Peyer's patch (tissue), 4 donors: ENCODE measurements around the gene USH1G. TPM values are rescaled to one million over a fixed set of nuclear protein-coding genes. Genes with fewer than 3 reads are reported as not detected.

Source experiments
- DNase-seq, 3 donors: peaks; one replicate each; pipeline ENCODE4 v3.0.0-alpha.2; 2017 to 2019
- H3K27ac ChIP-seq, 4 donors: fragments of 200-600 bp; sonication (generic); one replicate each; pipeline ENCODE4 v1.5.1; 2016 to 2019
- H3K27me3 ChIP-seq, 2 donors: fragments of 200-600 bp; sonication (generic); one replicate each; pipeline ENCODE4 v1.5.1; 2019
- H3K36me3 ChIP-seq, 3 donors: fragments of 200-600 bp; sonication (generic); one replicate each; pipeline ENCODE4 v1.5.1; 2016 to 2019
- H3K4me1 ChIP-seq, 4 donors: fragments of 200-600 bp; sonication (generic); one replicate each; pipeline ENCODE4 v1.5.1; 2016 to 2019
- H3K4me3 ChIP-seq, 4 donors: fragments of 200-600 bp; sonication (generic); 1 replicate in 3 of 4; 2 replicates in 1 of 4; pipeline ENCODE4 v1.5.1; 2016 to 2019; ENCODE audit warnings: mild to moderate bottlenecking in 1 of 4
- H3K9me3 ChIP-seq, 4 donors: fragments of 200-600 bp; sonication (generic); one replicate each; pipeline ENCODE4 v1.5.1; 2016 to 2019; ENCODE audit warnings: mild to moderate bottlenecking in 1 of 4
- POLR2A ChIP-seq, 2 donors: fragments of 450-650 bp; IDR thresholded peaks; one replicate each; pipeline ENCODE4 v1.5.1; 2017; ENCODE audit warnings: antibody characterized with exemption in 2 of 2, mild to moderate bottlenecking in 2 of 2, moderate library complexity in 2 of 2
- total RNA-seq, 4 donors: library from RNA; depleted of rRNA; stranded (reverse); fragments of >200 nt; gene quantifications; one replicate each; pipeline ENCODE4 v1.1.0, GENCODE V29; 2016
- TF ChIP-seq, protein P1 (sequence below), 6 experiments: fragments of 450-650 bp in 4 of 6; fragments of 200-600 bp in 2 of 6; sonication (generic) in 1 of 6; IDR thresholded peaks; one replicate each; pipeline ENCODE4 v1.5.1; 2017 to 2019; ENCODE audit warnings: antibody characterized with exemption in 6 of 6, mild to moderate bottlenecking in 3 of 6, moderate library complexity in 1 of 6

Gene USH1G
- total RNA-seq, 4 donors from 2014 or later, result 1.6 to 3.7 (median 2.3) TPM; not detected in 1

DNA sequence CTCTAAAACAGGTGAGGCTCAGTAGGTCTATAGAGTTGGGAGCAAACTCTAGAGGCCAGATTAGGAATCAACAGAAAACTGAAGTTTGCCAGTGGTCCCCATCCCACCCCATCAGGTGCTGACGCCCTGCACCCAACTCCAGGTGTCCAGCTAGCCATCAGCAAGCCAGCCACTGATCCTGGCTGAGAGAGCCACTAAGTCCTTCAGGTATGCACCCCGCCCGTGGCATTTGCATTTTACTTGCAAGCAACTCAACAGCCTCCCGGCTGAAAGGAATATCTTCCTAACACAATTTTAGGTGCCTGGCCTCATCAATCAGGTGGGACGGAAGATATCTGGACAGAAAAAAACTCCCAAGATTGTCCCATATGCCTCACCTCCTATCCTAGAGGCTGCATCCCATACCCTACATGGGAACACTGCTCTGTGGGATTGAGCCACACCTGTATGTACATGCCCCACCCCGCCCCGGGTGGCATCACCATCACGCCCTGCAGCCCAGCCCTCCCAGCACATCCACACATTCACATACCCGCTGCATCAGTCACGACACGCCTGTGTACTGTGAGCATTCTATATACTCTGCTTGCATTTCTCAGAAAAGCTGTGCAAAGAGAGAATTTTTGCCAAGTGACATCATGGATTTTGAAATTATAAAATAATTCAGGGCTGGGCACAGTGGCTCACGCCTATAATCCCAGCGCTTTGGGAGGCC lies 20.9 kb upstream of the USH1G start:
- no peak overlapping the region for H3K4me3 ChIP-seq
- peak overlapping the region in 1 of 4 donors; percentile 11 for H3K27ac ChIP-seq
- no peaks in the 10 kb centered on the region for H3K36me3 ChIP-seq
- DNase-seq, result peak in 2 of 3 donors; percentile 77 to 80
- peak in 1 of 2 donors; percentile 31 for TF ChIP-seq POLR2A (IDR thresholded peaks at IDR 0.05)
- TF ChIP-seq, protein P1, sequence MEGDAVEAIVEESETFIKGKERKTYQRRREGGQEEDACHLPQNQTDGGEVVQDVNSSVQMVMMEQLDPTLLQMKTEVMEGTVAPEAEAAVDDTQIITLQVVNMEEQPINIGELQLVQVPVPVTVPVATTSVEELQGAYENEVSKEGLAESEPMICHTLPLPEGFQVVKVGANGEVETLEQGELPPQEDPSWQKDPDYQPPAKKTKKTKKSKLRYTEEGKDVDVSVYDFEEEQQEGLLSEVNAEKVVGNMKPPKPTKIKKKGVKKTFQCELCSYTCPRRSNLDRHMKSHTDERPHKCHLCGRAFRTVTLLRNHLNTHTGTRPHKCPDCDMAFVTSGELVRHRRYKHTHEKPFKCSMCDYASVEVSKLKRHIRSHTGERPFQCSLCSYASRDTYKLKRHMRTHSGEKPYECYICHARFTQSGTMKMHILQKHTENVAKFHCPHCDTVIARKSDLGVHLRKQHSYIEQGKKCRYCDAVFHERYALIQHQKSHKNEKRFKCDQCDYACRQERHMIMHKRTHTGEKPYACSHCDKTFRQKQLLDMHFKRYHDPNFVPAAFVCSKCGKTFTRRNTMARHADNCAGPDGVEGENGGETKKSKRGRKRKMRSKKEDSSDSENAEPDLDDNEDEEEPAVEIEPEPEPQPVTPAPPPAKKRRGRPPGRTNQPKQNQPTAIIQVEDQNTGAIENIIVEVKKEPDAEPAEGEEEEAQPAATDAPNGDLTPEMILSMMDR (IDR thresholded peaks at IDR 0.05), result no peak
- no peaks in the 10 kb centered on the region for H3K9me3 ChIP-seq
- no peaks in the 10 kb centered on the region for H3K27me3 ChIP-seq
- no peaks in the 10 kb centered on the region for H3K4me1 ChIP-seq

DNA sequence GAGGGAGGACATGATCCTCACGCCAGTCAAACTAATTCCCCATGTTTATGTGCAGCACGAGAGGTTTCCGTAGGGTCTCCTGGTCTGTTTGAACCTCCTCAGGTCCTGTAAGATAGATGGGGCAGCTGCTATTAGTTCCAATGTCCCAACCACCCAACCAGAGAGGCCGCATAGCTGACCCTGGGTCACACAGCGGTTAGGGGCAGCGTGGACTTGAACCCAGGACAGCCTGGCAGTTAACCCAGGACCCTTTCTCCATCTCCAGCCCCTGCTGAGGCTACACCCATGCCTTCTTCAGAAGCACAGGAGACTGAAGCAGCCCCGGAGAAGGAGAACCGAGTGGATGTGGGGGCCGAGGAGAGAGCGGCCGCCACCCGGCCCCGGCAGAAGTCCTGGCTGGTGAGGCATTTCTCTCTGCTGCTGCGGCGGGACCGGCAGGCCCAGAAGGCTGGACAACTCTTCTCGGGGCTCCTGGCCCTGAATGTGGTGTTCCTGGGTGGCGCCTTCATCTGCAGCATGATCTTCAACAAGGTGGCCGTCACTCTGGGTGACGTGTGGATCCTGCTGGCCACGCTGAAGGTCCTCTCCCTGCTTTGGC lies 18.2 kb upstream of the USH1G start:
- peaks cover 0 to 9% (median 0%) of the 10 kb centered on the region in 4 donors for H3K4me1 ChIP-seq
- no peak for DNase-seq
- no peak for TF ChIP-seq POLR2A (IDR thresholded peaks at IDR 0.05)
- TF ChIP-seq, protein P1 (IDR thresholded peaks at IDR 0.05), result no peak
- no peaks in the 10 kb centered on the region for H3K9me3 ChIP-seq
- H3K4me3 ChIP-seq, result no peak overlapping the region
- H3K27me3 ChIP-seq, result peaks cover 0 to 7% of the 10 kb centered on the region in 2 donors
- H3K27ac ChIP-seq, result no peak overlapping the region
- H3K36me3 ChIP-seq, result no peaks in the 10 kb centered on the region

DNA sequence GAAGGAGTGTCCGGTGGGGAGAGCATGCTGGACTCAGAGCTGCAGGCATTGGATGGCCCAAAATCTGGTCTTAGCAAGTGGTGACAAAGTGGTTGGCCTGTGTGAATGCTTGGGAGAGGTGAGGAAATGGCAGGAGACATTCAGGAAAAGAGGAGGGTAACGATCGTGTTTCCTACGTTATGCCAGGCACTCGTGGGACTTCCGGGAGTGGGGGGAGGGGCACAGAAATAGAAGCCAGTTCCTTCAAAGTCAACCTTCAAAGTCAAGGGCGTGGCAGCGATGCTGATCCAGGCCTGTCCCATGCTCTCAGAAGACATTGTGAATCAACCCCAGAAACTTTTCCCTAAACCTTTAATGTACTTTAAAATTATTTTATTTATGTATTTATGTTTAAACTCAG lies 16.5 kb upstream of the USH1G start:
- Histone ChIP-seq H3K4me3 (no peak overlapping the region), H3K4me1 (peaks cover 0 to 17% (median 0%) of the 10 kb centered on the region in 4 donors), H3K27me3 (peaks cover 0 to 18% of the 10 kb centered on the region in 2 donors), H3K9me3 (no peaks in the 10 kb centered on the region), H3K36me3 (no peaks in the 10 kb centered on the region), H3K27ac (no peak overlapping the region)
- TF ChIP-seq POLR2A (IDR thresholded peaks at IDR 0.05), result no peak
- TF ChIP-seq, protein P1 (IDR thresholded peaks at IDR 0.05), result no peak
- no peak for DNase-seq

DNA sequence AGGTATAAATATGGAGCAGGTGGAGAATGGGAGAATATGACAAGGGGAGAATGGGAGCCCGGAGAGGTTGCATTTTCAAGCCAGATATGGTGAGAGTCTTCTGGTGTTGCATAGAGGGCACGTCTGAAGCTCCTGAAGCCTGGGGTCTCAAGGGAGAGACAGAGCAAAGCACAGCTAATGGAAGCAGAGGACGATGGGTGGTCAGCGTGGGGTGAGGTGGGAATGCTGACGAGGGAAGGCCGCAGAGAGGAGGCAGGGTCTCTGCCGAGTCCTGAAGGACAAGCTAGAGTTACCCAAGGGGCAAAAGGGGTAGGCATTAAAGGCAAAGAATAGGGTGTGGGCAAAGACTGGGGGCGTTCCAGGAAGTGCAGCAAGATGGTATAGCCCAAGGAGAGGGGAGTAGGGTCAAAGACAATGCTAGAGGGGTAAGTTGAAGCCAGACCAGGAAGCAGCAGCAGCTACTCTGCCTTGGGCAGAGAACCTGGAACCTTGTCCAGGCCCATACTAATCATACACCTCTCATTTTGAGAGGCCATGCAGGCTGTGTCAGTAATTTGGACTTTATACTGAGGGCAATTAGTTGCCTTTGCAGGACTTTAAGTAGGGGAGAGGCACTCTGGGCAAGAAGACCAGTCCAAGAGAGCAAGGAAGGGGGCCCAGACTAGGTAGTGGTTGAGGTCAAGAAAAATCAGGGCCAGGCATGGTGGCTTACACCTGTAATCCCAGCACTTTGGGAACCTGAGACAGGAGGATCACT lies 15.3 kb upstream of the USH1G start:
- Histone ChIP-seq H3K27me3 (peaks cover 0 to 18% of the 10 kb centered on the region in 2 donors), H3K36me3 (no peaks in the 10 kb centered on the region), H3K4me3 (no peak overlapping the region), H3K27ac (peak overlapping the region in 2 of 4 donors; percentile 2 to 69), H3K9me3 (no peaks in the 10 kb centered on the region), H3K4me1 (peaks cover 0 to 17% (median 0%) of the 10 kb centered on the region in 4 donors)
- peak in 1 of 2 donors; percentile 39 for TF ChIP-seq POLR2A (IDR thresholded peaks at IDR 0.05)
- TF ChIP-seq, protein P1 (IDR thresholded peaks at IDR 0.05), result no peak
- DNase-seq, result no peak

DNA sequence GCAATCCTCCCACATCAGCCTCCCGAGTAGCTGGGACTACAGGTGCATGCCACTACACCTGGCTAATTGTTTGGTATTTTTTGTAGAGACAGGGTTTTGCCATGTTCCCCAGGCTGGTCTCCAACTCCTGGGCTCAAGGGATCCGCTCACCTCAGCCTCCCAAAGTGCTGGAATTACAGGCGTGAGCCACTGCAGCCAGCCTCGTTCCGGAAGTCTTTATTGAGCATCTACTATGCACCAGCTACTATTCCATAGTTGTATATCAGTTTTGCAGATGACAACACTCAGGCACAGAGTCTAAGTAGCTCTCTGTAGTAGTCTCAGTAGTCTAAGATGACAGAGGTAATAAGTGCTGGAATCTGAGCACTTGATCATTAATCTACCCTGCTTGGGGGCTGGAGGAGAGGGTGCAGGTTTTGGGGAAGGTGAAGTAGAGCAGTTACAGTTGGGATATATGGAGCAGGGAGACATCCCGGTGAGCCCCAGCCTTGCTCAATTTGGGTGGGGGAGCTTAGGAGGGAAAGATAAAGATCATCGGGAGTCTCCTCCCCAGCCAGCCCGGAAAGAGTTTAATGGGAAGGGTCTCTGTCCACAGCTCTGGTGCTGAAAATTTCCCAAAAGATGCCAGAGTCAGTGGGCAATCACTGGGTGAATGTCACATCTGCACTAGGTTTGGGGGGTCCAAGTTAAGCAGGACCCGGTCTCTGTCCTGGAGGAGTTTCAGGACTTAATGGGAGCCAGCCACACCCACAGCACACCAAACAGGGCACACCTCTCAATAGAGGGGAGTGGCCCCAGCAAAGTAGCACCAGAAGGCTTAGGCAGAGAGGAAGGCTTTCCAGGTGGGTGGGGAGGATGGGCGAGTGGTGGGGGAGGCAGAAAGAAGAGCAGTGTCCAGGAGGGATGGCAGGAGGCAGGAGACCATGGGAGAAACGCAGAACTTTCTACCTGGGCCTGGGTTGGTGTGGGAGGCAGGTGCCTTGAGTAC lies 14.3 kb upstream of the USH1G start:
- Histone ChIP-seq H3K27ac (no peak overlapping the region), H3K36me3 (no peaks in the 10 kb centered on the region), H3K9me3 (no peaks in the 10 kb centered on the region), H3K27me3 (peaks cover 0 to 18% of the 10 kb centered on the region in 2 donors), H3K4me1 (peaks cover 0 to 17% (median 0%) of the 10 kb centered on the region in 4 donors), H3K4me3 (no peak overlapping the region)
- DNase-seq, result no peak
- TF ChIP-seq, protein P1 (IDR thresholded peaks at IDR 0.05), result no peak
- TF ChIP-seq POLR2A (IDR thresholded peaks at IDR 0.05), result no peak
